ENCODE results near the gene TMEM192. TPM values are rescaled to one million over a fixed set of nuclear protein-coding genes. Genes with fewer than 3 reads are reported as not detected.
"Not testable (repeated sequence)": the region's sequence is repeated elsewhere in the genome, so short reads cannot be mapped to it uniquely, and the experiment has no call there.

Gene TMEM192
- total and polyA plus RNA-seq, 3 donors from 2014 or later: 16.8 to 25.3 (median 21.7) TPM

GRCh38 chr4:165027762-165028402, 84.8 kb downstream of the TMEM192 start:
- Histone ChIP-seq H3K9me3 (no peaks in the 10 kb centered on the region), H3K4me3 (no peak overlapping the region), H3K4me1 (no peaks in the 10 kb centered on the region), H3K36me3 (ENCODE audit: low read depth, missing control alignments) (no peaks in the 10 kb centered on the region), H3K27ac (no peak overlapping the region), H3K27me3 (no peaks in the 10 kb centered on the region)
- TF ChIP-seq CTCF (IDR thresholded peaks at IDR 0.05) (no peak), POLR2A (IDR thresholded peaks at IDR 0.05) (no peak)
- DNase-seq: no peak
- intact Hi-C loops (cut with DNase I; ENCODE audit: low total_unique reads): no loop called here
- WGBS, 2 donors: 84 to 88% methylated on average over 7 of the region's 7 CpGs

GRCh38 chr4:165025782-165026181, 86.9 kb downstream of the TMEM192 start:
- DNase-seq; intact Hi-C loops (cut with DNase I; ENCODE audit: low total_unique reads); H3K9me3 ChIP-seq; H3K27ac ChIP-seq; H3K36me3 ChIP-seq (ENCODE audit: low read depth, missing control alignments); H3K27me3 ChIP-seq; H3K4me1 ChIP-seq; H3K4me3 ChIP-seq: not testable (repeated sequence)
- 92 to 95% methylated on average over 8 of the region's 8 CpGs for WGBS, 2 donors

Other genes starting within 250 kb of the TMEM192 start
- not detected for gene APELA, start 235.7 kb downstream of the TMEM192 start, total RNA-seq
- gene APELA, start 235.7 kb downstream of the TMEM192 start, polyA plus RNA-seq (ENCODE audit: insufficient read depth, low read depth, low replicate concordance): not detected
- gene TRIM61, start 135.2 kb downstream of the TMEM192 start, total RNA-seq: 1 to 10 TPM; 4.5 to 4.9 TPM
- gene TRIM61, start 135.2 kb downstream of the TMEM192 start, polyA plus RNA-seq (ENCODE audit: insufficient read depth, low read depth, low replicate concordance): 12.9 TPM
- gene TRIM60, start 80.9 kb downstream of the TMEM192 start, total RNA-seq: 1 to 10 TPM in 1 of 2 donors, under 1 TPM in 1; 0.79 to 1.1 TPM
- 3.9 TPM for gene TRIM60, start 80.9 kb downstream of the TMEM192 start, polyA plus RNA-seq (ENCODE audit: insufficient read depth, low read depth, low replicate concordance)
- gene TRIM75, start 59.0 kb downstream of the TMEM192 start, total RNA-seq: under 1 TPM; 0.24 to 0.81 TPM
- gene TRIM75, start 59.0 kb downstream of the TMEM192 start, polyA plus RNA-seq (ENCODE audit: insufficient read depth, low read depth, low replicate concordance): 0.28 TPM
- 10 to 100 TPM; 20.9 to 26.7 TPM for gene KLHL2, start 94.7 kb upstream of the TMEM192 start, total RNA-seq
- gene KLHL2, start 94.7 kb upstream of the TMEM192 start, polyA plus RNA-seq (ENCODE audit: insufficient read depth, low read depth, low replicate concordance): 14.7 TPM
- gene MSMO1, start 214.8 kb upstream of the TMEM192 start, total RNA-seq: 10 to 100 TPM; 77.5 to 85.0 TPM
- 60.9 TPM for gene MSMO1, start 214.8 kb upstream of the TMEM192 start, polyA plus RNA-seq (ENCODE audit: insufficient read depth, low read depth, low replicate concordance)